ENCODE results near the gene MPV17. TPM values are rescaled to one million over a fixed set of nuclear protein-coding genes. Genes with fewer than 3 reads are reported as not detected.

Gene MPV17
- polyA plus RNA-seq, 1 donor (not counting 4 experiments of a cell fraction or from before 2014, with no cell fraction given), result 125 TPM

- Histone ChIP-seq H3K36me3 (ENCODE audit: control insufficient read depth in 2 of 2, extremely low read depth in 1 of 2, insufficient read depth in 2 of 2, low read length in 2 of 2) (peaks cover 3 to 5% of the 10 kb centered on the region in 2 experiments), H3K27ac (ENCODE audit: control insufficient read depth, insufficient read depth, low read length) (no peak overlapping the region), H3K4me1 (ENCODE audit: control insufficient read depth, extremely low read depth, insufficient read depth, low read length) (no peaks in the 10 kb centered on the region), H3K9ac (ENCODE audit: control insufficient read depth, extremely low read depth, insufficient read depth, low read length) (no peak overlapping the region), H2AFZ (ENCODE audit: control insufficient read depth, low read length) (no peak overlapping the region), H3K79me2 (ENCODE audit: control insufficient read depth, insufficient read depth, low read length) (no peaks in the 10 kb centered on the region), H3K27me3 (ENCODE audit: control insufficient read depth, extremely low read depth, insufficient read depth, low read length) (peaks cover 41% of the 10 kb centered on the region), H3K4me3 (ENCODE audit: control insufficient read depth in 2 of 3, extremely low read depth in 1 of 3, insufficient read depth in 2 of 3, low read depth in 1 of 3, low read length in 3 of 3) (no peak overlapping the region), H4K20me1 (ENCODE audit: control insufficient read depth, extremely low read depth, insufficient read depth, low read length) (peaks cover 2% of the 10 kb centered on the region), H3K9me1 (ENCODE audit: control insufficient read depth, extremely low read depth, insufficient read depth, low read length) (no peaks in the 10 kb centered on the region), H3K4me2 (ENCODE audit: control insufficient read depth, extremely low read depth, insufficient read depth, low read depth, low read length) (peak overlapping the region; percentile 48), H3K9me3 (ENCODE audit: control insufficient read depth, low read depth, low read length) (no peaks in the 10 kb centered on the region)
- DNase-seq (ENCODE audit: low read depth, low spot score) (no peak), FAIRE-seq (no peak)
- dilution Hi-C loops (cut with MboI; ENCODE audit: extremely low pct_ligation_motif_present, low sequenced_read_pairs), result no loop called here
- TF ChIP-seq EZH2 (IDR thresholded peaks at IDR 0.05; ENCODE audit: low read length), result peak; percentile 36
- no peak for TF ChIP-seq CTCF (optimal IDR thresholded peaks at IDR 0.05 in 1 of 3, IDR thresholded peaks at IDR 0.05 in 1 of 3, conservative IDR thresholded peaks at IDR 0.05 in 1 of 3; ENCODE audit: extremely low read depth in 1 of 3, insufficient read depth in 2 of 3, low read length in 3 of 3)
These were observed 15.7 kb downstream of the MPV17 start for GRCh38 chr2:27307287-27307544.

- Histone ChIP-seq H2AFZ (ENCODE audit: control insufficient read depth, low read length) (no peak overlapping the region), H3K4me1 (ENCODE audit: control insufficient read depth, extremely low read depth, insufficient read depth, low read length) (no peaks in the 10 kb centered on the region), H3K27me3 (ENCODE audit: control insufficient read depth, extremely low read depth, insufficient read depth, low read length) (peaks cover 41% of the 10 kb centered on the region), H3K9me3 (ENCODE audit: control insufficient read depth, low read depth, low read length) (no peaks in the 10 kb centered on the region), H3K4me2 (ENCODE audit: control insufficient read depth, extremely low read depth, insufficient read depth, low read depth, low read length) (peak overlapping the region; percentile 48), H3K4me3 (ENCODE audit: control insufficient read depth in 2 of 3, extremely low read depth in 1 of 3, insufficient read depth in 2 of 3, low read depth in 1 of 3, low read length in 3 of 3) (no peak overlapping the region), H3K9me1 (ENCODE audit: control insufficient read depth, extremely low read depth, insufficient read depth, low read length) (no peaks in the 10 kb centered on the region), H4K20me1 (ENCODE audit: control insufficient read depth, extremely low read depth, insufficient read depth, low read length) (peaks cover 2% of the 10 kb centered on the region), H3K9ac (ENCODE audit: control insufficient read depth, extremely low read depth, insufficient read depth, low read length) (no peak overlapping the region), H3K79me2 (ENCODE audit: control insufficient read depth, insufficient read depth, low read length) (no peaks in the 10 kb centered on the region), H3K36me3 (ENCODE audit: control insufficient read depth in 2 of 2, extremely low read depth in 1 of 2, insufficient read depth in 2 of 2, low read length in 2 of 2) (peaks cover under 1 to 3% of the 10 kb centered on the region in 2 experiments), H3K27ac (ENCODE audit: control insufficient read depth, insufficient read depth, low read length) (no peak overlapping the region)
- FAIRE-seq, result no peak
- no peak for DNase-seq (ENCODE audit: low read depth, low spot score)
- dilution Hi-C loops (cut with MboI; ENCODE audit: extremely low pct_ligation_motif_present, low sequenced_read_pairs), result no loop called here
- peak in 1 of 3 experiments; percentile 26 for TF ChIP-seq CTCF (optimal IDR thresholded peaks at IDR 0.05 in 1 of 3, IDR thresholded peaks at IDR 0.05 in 1 of 3, conservative IDR thresholded peaks at IDR 0.05 in 1 of 3; ENCODE audit: extremely low read depth in 1 of 3, insufficient read depth in 2 of 3, low read length in 3 of 3)
- peak; percentile 83 for TF ChIP-seq EZH2 (IDR thresholded peaks at IDR 0.05; ENCODE audit: low read length)
These were observed 16.2 kb downstream of the MPV17 start for GRCh38 chr2:27306573-27307286.
